Measurements from ENCODE around the gene HLA-DMB.

Gene HLA-DMB

DNA sequence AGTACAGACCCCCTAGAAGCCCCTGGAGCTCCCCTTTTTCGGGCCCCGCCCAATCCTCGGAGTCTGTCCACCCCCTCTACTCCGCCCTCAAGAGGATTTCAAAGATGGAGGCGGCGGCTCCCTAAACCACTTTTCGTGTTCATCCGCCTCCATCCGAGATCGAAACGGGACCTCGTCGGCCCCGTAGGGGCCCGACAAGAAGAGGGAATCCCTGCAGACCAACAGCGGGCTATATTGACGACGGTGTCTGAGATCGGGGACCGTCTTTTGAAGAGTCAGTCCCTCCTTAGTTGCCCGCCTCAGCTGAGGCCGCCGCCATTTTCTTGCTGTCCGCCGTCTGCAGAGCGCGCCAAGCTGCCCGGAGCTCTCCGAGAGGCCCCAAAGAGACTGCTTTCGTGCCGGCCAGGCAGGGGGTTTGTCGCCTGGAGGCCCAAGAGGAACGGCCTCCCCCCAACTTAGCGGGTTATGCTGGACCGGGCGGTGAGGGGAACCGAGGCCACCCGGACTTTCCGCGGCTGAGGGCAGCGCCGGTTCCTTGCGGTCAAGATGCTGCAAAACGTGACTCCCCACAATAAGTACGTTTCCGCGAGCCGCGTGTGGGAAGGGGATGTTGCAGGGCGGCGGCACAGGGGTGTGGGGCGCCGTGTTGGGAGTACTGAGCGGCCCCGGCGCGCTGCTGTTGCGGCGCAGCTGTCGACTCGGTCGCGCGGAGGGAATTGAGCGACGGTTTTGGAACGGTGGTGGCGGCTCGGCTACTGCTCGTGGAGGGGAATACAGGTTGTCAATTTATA is 31.7 kb upstream of the HLA-DMB start:
- DNase-seq = peak in 9 of 56 donors; percentile 49 to 81 (median 62)

DNA sequence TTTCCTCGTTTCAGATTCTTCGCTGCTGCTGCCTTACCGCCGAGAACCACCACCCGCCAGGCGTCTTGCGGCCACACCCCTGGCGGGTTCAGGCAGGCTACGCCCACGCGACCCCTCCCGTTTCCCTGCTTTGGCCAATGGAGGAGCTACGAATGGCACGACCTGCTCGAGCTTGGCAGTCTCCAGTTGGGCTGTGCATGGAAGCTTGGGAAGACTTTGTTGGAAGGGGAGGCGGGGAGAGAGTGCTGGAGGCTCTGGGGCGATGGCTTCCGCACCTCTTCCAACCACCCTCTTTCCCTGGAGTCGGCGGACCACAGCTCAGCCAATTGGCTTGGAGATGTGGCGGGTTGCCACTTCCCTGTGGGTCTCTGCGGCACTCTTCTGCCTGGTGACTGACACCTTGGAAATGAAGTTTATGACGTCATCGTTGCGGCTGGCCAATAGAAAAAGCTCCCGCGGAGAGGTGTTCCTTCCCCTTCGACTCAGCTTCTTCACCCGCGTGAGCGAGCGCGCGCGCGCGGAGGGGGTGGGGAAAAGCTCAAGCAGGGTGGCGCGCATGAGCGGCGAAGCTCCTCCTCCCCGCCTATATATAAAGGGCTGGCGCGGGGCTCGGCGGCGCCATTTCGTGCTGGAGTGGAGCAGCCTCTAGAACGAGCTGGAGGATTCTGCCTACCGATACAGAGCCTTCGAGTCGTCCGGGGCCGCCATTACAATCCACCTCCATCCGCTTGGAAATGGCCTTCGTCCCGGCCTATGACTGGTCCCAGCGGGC is 30.9 kb upstream of the HLA-DMB start:
- DNase-seq = peak; percentile 94 to 100 (median 99)

- no peak for DNase-seq
Measured at GRCh38 chr6:32971242-32971580, 30.4 kb upstream of the HLA-DMB start.

DNA sequence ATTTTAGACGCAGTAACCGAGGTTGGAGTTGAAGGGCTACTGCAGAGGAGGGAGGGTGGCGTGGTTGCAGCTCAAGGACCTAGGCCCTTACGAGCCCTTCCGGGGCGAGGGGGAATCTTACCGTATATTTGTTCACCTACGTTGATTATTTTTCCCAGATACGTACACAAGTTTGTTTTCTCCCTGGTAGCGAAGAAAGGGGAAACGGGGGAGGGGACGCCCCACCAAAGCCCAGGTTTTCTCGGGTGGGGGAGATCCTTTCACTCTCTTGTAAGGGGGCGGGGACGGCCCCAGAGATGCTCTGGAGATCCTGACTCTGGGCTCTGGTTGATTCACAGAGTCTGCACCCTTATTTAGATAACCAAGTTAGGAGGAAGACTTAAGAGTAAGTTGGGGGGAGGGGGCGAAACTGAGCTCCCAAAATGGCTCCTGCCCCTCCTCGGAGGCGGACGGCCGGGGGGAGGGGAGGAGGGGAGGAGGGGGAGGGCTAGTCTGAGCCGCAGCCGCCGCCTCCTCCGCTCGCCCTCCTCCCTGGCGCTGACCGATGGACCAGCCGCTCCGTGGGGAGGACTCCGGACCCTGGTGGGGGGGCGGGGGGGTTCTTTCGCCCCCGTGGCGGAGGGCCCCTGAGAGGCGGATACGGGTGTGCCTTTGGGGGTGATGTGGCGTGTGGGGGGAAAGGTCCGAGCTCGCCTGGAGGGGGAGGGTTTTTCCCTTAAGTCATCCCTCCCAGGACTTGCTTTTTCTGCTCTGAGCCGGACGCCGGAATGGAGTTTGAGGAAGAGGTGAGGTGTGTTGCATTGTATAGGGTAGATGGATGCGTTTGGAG is 29.8 kb upstream of the HLA-DMB start:
- DNase-seq = peak in 54 of 56 donors; percentile 33 to 84 (median 64)

DNA sequence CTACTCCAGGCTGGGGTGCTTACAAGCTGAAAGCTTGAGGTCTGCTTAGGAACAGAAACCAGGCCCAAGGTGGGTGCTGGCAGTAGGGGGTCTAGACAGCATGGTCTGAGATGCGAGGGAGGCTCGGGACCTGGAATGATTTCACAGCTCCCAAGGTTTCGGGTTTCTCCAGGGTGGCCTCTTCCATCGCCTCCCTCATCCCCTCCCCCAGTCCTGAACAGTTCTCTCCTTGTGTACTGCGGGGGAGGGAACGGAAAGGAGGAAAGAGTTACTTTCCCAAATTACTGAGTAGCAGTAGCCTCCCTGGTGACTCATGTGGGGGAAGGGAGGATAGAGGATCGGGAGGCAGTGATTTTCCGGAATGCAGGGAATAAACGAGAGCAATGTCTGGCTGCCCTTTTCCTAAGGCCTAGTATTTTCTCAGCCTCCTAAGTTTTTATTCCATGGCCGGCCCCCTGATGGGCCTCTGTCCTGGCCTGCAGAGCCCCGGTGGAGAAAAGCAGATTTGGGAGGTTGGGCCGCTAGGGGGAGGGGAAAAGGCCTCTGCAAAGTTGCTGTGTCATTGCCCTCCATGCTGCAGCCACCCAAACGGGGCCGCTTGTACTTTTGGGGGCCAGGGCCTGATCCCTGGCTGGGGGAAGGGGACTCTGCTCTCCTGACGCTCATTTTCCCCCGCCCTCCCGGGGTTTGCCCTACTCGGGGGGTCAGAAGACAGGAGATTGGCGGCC is 29.0 kb upstream of the HLA-DMB start:
- DNase-seq = peak in 48 of 56 donors; percentile 38 to 92 (median 64)

GRCh38 chr6:32968867-32969684 is 28.2 kb upstream of the HLA-DMB start:
- peak in 50 of 56 donors; percentile 47 to 94 (median 77) for DNase-seq

GRCh38 chr6:32968093-32968866 is 27.5 kb upstream of the HLA-DMB start, which contains the start of gene BRD2:
BRD2 (plus strand) TSS chr6:32968594; CDS start chr6:32972899, 4,305 bp downstream.
- peak; percentile 49 to 100 (median 94) for DNase-seq

GRCh38 chr6:32967151-32968091 is 26.6 kb upstream of the HLA-DMB start:
- DNase-seq = peak in 16 of 56 donors; percentile 2 to 64 (median 22)

GRCh38 chr6:32964776-32965175 is 23.9 kb upstream of the HLA-DMB start:
- DNase-seq = no peak

GRCh38 chr6:32963866-32964265 is 23.0 kb upstream of the HLA-DMB start:
- no peak for DNase-seq

GRCh38 chr6:32962213-32962826 is 21.5 kb upstream of the HLA-DMB start:
- DNase-seq = no peak

- no peak for DNase-seq
Measured at GRCh38 chr6:32960563-32960962, 19.7 kb upstream of the HLA-DMB start.

DNA sequence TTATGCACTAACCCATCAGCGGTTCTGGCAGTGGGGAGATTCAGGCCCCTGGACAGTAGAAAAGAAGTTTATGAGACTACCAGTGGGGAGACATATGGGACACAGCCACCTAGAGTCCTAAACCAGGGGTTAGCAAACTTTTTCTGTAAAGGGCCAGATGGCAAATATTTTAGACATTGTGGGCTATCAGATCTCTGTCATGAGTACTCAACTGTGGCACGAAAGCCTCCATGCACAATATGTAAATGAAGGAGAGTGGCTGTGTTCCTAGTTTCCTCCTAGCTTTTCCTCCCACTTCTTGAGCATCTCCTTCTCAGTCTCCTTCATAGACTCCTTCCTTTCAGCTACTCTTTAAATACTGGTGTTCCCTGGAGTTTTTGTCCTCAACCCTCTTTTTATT is 15.3 kb upstream of the HLA-DMB start:
- DNase-seq = no peak

DNA sequence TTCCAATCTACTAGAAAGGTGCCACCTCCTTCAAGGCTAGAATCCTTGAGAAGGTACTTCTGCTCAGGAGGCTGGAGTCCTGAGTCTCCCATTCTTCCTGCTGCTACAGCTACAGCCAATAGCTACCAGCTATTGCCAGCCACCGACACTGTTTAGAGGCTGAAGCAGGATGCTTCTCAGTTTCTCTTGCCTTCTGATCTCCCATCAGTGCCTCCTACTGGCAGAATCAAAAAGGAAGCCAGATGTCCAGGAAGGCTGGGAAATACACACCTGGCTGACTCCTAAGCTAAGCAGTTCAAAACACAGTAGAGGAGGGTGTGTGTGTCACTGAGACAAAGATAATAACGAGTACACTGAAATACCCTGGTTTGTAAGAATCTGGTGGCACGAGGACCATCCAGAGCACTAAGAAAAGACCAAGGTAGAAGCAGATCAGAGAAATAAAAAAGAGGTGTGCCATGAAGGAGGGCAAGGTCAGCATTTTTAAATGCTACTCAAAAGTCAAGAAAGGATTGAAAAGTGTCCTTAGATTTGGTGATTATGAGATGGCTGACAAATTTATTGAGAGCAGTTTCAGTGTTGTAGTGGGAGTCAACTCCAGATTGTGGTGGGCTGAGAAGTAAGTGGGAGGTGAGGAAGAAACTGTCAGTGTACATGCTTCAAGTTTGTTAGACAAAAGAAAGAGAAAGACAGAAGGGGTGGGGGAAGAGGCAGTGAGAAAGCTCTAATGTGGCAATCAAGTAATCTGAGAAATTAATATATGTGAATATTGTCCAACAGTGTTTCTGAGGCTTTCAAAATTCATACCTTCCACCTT is 14.4 kb upstream of the HLA-DMB start:
- peak in 2 of 56 donors; percentile 14 to 21 for DNase-seq

DNA sequence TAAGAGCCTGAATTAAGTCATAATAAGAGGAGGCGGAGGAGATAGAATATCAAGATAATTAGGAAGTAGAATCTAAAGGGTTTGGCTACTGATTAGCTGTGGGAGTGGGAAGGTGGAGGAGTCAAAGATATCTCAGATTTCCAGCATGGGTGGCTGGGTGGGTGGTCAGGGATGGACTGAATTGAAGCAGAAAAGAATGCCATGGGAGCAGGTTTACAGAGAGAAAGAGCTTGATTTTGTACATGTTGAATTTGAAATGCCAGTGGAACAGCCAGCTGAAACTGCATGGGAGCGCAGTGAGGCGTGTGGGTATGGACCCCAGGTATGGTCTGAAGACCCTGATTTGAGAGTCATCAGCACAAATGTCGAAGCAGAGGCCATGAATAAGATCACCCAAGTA is 13.4 kb upstream of the HLA-DMB start:
- no peak for DNase-seq

GRCh38 chr6:32953775-32954174 is 12.9 kb upstream of the HLA-DMB start:
- DNase-seq = no peak
